ENCODE measurements around the gene TM9SF3.

TM9SF3 gene

GRCh38 chr10:96586419-96587263 lies at the start of gene TM9SF3:
TSS of gene TM9SF3 (minus strand) at chr10:96587012. CDS start at chr10:96586835, 177 bp downstream.
- DNase-seq (ENCODE audit: low spot score) = peak; percentile 90

GRCh38 chr10:96636551-96636950 lies 49.7 kb upstream of the TM9SF3 start:
- no peak for DNase-seq (ENCODE audit: low spot score)

- no peak for DNase-seq (ENCODE audit: low spot score)
Observed at GRCh38 chr10:96632974-96633710, 46.3 kb upstream of the TM9SF3 start.

GRCh38 chr10:96627292-96627691 lies 40.5 kb upstream of the TM9SF3 start:
- no peak for DNase-seq (ENCODE audit: low spot score)

- DNase-seq (ENCODE audit: low spot score) = no peak
Observed at GRCh38 chr10:96626795-96627194, 40.0 kb upstream of the TM9SF3 start.

- DNase-seq (ENCODE audit: low spot score) = no peak
Observed at GRCh38 chr10:96625173-96625572, 38.4 kb upstream of the TM9SF3 start.

GRCh38 chr10:96622013-96622787 lies 35.4 kb upstream of the TM9SF3 start:
- DNase-seq (ENCODE audit: low spot score) = no peak

GRCh38 chr10:96619796-96620773 lies 33.3 kb upstream of the TM9SF3 start:
- DNase-seq (ENCODE audit: low spot score) = no peak

GRCh38 chr10:96619120-96619519 lies 32.3 kb upstream of the TM9SF3 start:
- DNase-seq (ENCODE audit: low spot score) = no peak

GRCh38 chr10:96618653-96619052 lies 31.8 kb upstream of the TM9SF3 start:
- peak; percentile 45 for DNase-seq (ENCODE audit: low spot score)

GRCh38 chr10:96616961-96617360 lies 30.1 kb upstream of the TM9SF3 start:
- DNase-seq (ENCODE audit: low spot score) = no peak

GRCh38 chr10:96614515-96614914 lies 27.7 kb upstream of the TM9SF3 start:
- no peak for DNase-seq (ENCODE audit: low spot score)

- DNase-seq (ENCODE audit: low spot score) = no peak
Observed at GRCh38 chr10:96613576-96613975, 26.8 kb upstream of the TM9SF3 start.

GRCh38 chr10:96612055-96612830 lies 25.4 kb upstream of the TM9SF3 start:
- DNase-seq (ENCODE audit: low spot score) = no peak

GRCh38 chr10:96610817-96611216 lies 24.0 kb upstream of the TM9SF3 start:
- no peak for DNase-seq (ENCODE audit: low spot score)

- no peak for DNase-seq (ENCODE audit: low spot score)
Observed at GRCh38 chr10:96609510-96609909, 22.7 kb upstream of the TM9SF3 start.

- DNase-seq (ENCODE audit: low spot score) = no peak
Observed at GRCh38 chr10:96608805-96609204, 22.0 kb upstream of the TM9SF3 start.

- DNase-seq (ENCODE audit: low spot score) = no peak
Observed at GRCh38 chr10:96608262-96608661, 21.4 kb upstream of the TM9SF3 start.

- no peak for DNase-seq (ENCODE audit: low spot score)
Observed at GRCh38 chr10:96606946-96607345, 20.1 kb upstream of the TM9SF3 start.

- no peak for DNase-seq (ENCODE audit: low spot score)
Observed at GRCh38 chr10:96606216-96606615, 19.4 kb upstream of the TM9SF3 start.
